K562 (cell line): Measurements from ENCODE around the gene PAM. TPM values are rescaled to one million over a fixed set of nuclear protein-coding genes. Genes with fewer than 3 reads are reported as not detected.

ENCODE experiments used
- CEBPZ ChIP-seq: fragments of 150-350 bp; IDR thresholded peaks from 2 replicates; pipeline ENCODE4 v1.6.1; 2014; ENCODE audit warnings: low read depth, mild to moderate bottlenecking, low read length, borderline replicate concordance
- GTF2A2 ChIP-seq: IDR thresholded peaks from 2 replicates; pipeline ENCODE4 v1.6.1; 2016; ENCODE audit warnings: mild to moderate bottlenecking, missing genetic modification characterization, missing compliant biosample characterization
- HES1 ChIP-seq: fragments of 450-650 bp; IDR thresholded peaks from 2 replicates; pipeline ENCODE4 v1.6.1; 2016; ENCODE audit warnings: low read depth, mild to moderate bottlenecking, moderate library complexity
- NELFE ChIP-seq: IDR thresholded peaks from 2 replicates; pipeline ENCODE4 v1.6.1; 2011; ENCODE audit warnings: mild to moderate bottlenecking; ENCODE audit not compliant: insufficient read depth, insufficient read length
- RBFOX2 ChIP-seq: fragments of 200-400 bp; formaldehyde crosslinking; IDR thresholded peaks from 2 replicates; pipeline ENCODE4 v1.6.1; 2017; ENCODE audit warnings: low read depth, mild to moderate bottlenecking, low read length, moderate library complexity
- SRSF3 ChIP-seq: fragments of 200-400 bp; formaldehyde crosslinking; IDR thresholded peaks from 2 replicates; pipeline ENCODE4 v1.6.1; 2016; ENCODE audit warnings: mild to moderate bottlenecking, low read length, moderate library complexity; ENCODE audit not compliant: insufficient read depth
- TAF7 ChIP-seq: fragments of 450-650 bp; IDR thresholded peaks from 2 replicates; pipeline ENCODE4 v1.6.1; 2016; ENCODE audit warnings: missing genetic modification characterization, missing compliant biosample characterization
- polyA plus RNA-seq, 8 experiments: library from polyadenylated mRNA; depleted of rRNA in 4 of 8; stranded (reverse) in 5 of 8; unstranded in 3 of 8; fragments of >200 nt; fragmentation: Nextera tagmentation in 2 of 8; fragmentation: Illumina TruSeq in 1 of 8; extraction: Ambion mirVana in 2 of 8; extraction: Trizol in 1 of 8; gene quantifications; 2 replicates each; pipeline versions ENCODE4 v1.2.1 to v1.2.3, GENCODE V29; 2011 to 2014; ENCODE audit warnings: inconsistent platforms in 1 of 8, missing spikeins in 1 of 8
- total RNA-seq, 7 experiments: library from RNA; depleted of rRNA in 6 of 7; stranded (reverse); fragments of >200 nt in 6 of 7; fragmentation: Illumina TruSeq in 2 of 7; extraction: Trizol in 2 of 7; gene quantifications; 2 replicates each; pipeline versions ENCODE4 v1.2.1 to v1.2.3, GENCODE V29; 2011 to 2021; ENCODE audit warnings: low replicate concordance in 1 of 7
- TF ChIP-seq, protein P1 (sequence below): fragments of 450-650 bp; formaldehyde crosslinking; IDR thresholded peaks from 2 replicates; pipeline ENCODE4 v1.4.0; 2020; ENCODE audit warnings: mild to moderate bottlenecking, moderate library complexity

PAM gene
- total and polyA plus RNA-seq, 9 of the 15 experiments (the other 6 are each of a cell fraction or from before 2014, with no cell fraction given), result 0.39 to 3.1 (median 0.77) TPM

- TF ChIP-seq, protein P1, sequence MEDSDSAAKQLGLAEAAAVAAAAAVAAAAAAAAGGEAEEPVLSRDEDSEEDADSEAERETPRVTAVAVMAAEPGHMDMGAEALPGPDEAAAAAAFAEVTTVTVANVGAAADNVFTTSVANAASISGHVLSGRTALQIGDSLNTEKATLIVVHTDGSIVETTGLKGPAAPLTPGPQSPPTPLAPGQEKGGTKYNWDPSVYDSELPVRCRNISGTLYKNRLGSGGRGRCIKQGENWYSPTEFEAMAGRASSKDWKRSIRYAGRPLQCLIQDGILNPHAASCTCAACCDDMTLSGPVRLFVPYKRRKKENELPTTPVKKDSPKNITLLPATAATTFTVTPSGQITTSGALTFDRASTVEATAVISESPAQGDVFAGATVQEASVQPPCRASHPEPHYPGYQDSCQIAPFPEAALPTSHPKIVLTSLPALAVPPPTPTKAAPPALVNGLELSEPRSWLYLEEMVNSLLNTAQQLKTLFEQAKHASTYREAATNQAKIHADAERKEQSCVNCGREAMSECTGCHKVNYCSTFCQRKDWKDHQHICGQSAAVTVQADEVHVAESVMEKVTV (CRISPR knock-in tag), result no peak
- TF ChIP-seq RBFOX2, result no peak
- TF ChIP-seq GTF2A2 (tag), result no peak
- TF ChIP-seq NELFE, result no peak
- TF ChIP-seq SRSF3, result no peak
- no peak for TF ChIP-seq CEBPZ
- TF ChIP-seq TAF7 (tag), result no peak
- no peak for TF ChIP-seq HES1
Measured at GRCh38 chr5:102765350-102765749, 10.2 kb downstream of the PAM start (continued).
